Smooth muscle cell (in vitro differentiated cells): ENCODE measurements around the gene NADSYN1. TPM values are rescaled to one million over a fixed set of nuclear protein-coding genes. Genes with fewer than 3 reads are reported as not detected.
A peak's percentile ranks its signal among the peaks of the same experiment; 100 is the strongest.

Source experiments
- DNase-seq: peaks from one replicate; lab custom pipeline; 2025; ENCODE audit not compliant: unreplicated experiment; lab: John Stamatoyannopoulos, UW
- H2AFZ ChIP-seq: fragments of 200-600 bp; sonication (generic); 2 replicates; pipeline ENCODE4 v1.6.0; 2016; ENCODE audit warnings: antibody characterized with exemption, low read depth, mild to moderate bottlenecking
- H3F3A ChIP-seq: fragments of 200-600 bp; sonication (generic); 2 replicates; pipeline ENCODE4 v1.6.0; 2017; ENCODE audit warnings: antibody characterized with exemption, low read depth
- H3K27ac ChIP-seq: fragments of 200-600 bp; sonication (generic); 2 replicates; pipeline ENCODE4 v1.5.1; 2016; ENCODE audit warnings: low read depth, mild to moderate bottlenecking
- H3K27me3 ChIP-seq: fragments of 200-600 bp; sonication (generic); 2 replicates; pipeline ENCODE4 v1.6.1; 2016; ENCODE audit warnings: low read depth, mild to moderate bottlenecking
- H3K36me3 ChIP-seq: fragments of 200-600 bp; sonication (generic); 2 replicates; pipeline ENCODE4 v1.5.1; 2016; ENCODE audit warnings: low read depth
- H3K4me1 ChIP-seq: fragments of 200-600 bp; sonication (generic); 2 replicates; pipeline ENCODE4 v1.5.1; 2016; ENCODE audit warnings: low read depth
- H3K4me2 ChIP-seq: fragments of 200-600 bp; sonication (generic); 2 replicates; pipeline ENCODE4 v1.6.0; 2016; ENCODE audit warnings: mild to moderate bottlenecking
- H3K4me3 ChIP-seq: fragments of 200-600 bp; sonication (generic); 2 replicates; pipeline ENCODE4 v1.5.1; 2016; ENCODE audit warnings: mild to moderate bottlenecking
- H3K79me2 ChIP-seq: fragments of 200-600 bp; sonication (generic); 2 replicates; pipeline ENCODE4 v1.6.0; 2016; ENCODE audit warnings: low read depth, mild to moderate bottlenecking
- H3K9ac ChIP-seq: fragments of 200-600 bp; sonication (generic); 2 replicates; pipeline ENCODE4 v1.6.0; 2016; ENCODE audit warnings: low read depth
- H3K9me3 ChIP-seq: fragments of 200-600 bp; sonication (generic); replicated peaks from 2 replicates; pipeline ENCODE4 v1.5.1; 2016; ENCODE audit warnings: low read depth
- H4K20me1 ChIP-seq: fragments of 200-600 bp; sonication (generic); 2 replicates; pipeline ENCODE4 v1.6.0; 2016; ENCODE audit warnings: low read depth
- WGBS: methylation state at CpG from one replicate; pipeline ENCODE4 v1.1.7; 2016; ENCODE audit warnings: low lambda C conversion rate; 5-methylcytosine and 5-hydroxymethylcytosine counted together
- polyA plus RNA-seq: library from polyadenylated mRNA; unstranded; fragments of >200 nt; fragmentation: Nextera tagmentation; extraction: Ambion mirVana; gene quantifications from 2 replicates; pipeline ENCODE4 v1.2.1, GENCODE V29; 2016
- total RNA-seq: library from RNA; depleted of rRNA; stranded (reverse); fragments of >200 nt; gene quantifications from 2 replicates; pipeline ENCODE4 v1.2.3, GENCODE V29; 2014
- TF ChIP-seq, protein P1 (sequence below): fragments of 200-600 bp; sonication (generic); IDR thresholded peaks from 2 replicates; pipeline ENCODE4 v1.5.1; 2017; ENCODE audit warnings: borderline replicate concordance, mild to moderate bottlenecking, antibody characterized with exemption; ENCODE audit not compliant: insufficient read depth, poor library complexity, severe bottlenecking

NADSYN1 gene
- total and polyA plus RNA-seq, 2 experiments from 2014 or later = 30.2 to 33.8 TPM

- Histone ChIP-seq H3K79me2 (peaks cover 4% of the 10 kb centered on the region), H3K27ac (no peak overlapping the region), H3K36me3 (peaks cover 4% of the 10 kb centered on the region), H3K9me3 (no peaks in the 10 kb centered on the region), H3K4me1 (peaks cover 3% of the 10 kb centered on the region), H3K9ac (no peak overlapping the region), H2AFZ (no peak overlapping the region), H3K4me2 (peak overlapping the region; percentile 92), H3K4me3 (peak overlapping the region; percentile 70), H4K20me1 (peaks cover 10% of the 10 kb centered on the region), H3F3A (no peaks in the 10 kb centered on the region), H3K27me3 (no peaks in the 10 kb centered on the region)
- 31% methylated on average over 9 of the region's 9 CpGs for WGBS
- TF ChIP-seq, protein P1, sequence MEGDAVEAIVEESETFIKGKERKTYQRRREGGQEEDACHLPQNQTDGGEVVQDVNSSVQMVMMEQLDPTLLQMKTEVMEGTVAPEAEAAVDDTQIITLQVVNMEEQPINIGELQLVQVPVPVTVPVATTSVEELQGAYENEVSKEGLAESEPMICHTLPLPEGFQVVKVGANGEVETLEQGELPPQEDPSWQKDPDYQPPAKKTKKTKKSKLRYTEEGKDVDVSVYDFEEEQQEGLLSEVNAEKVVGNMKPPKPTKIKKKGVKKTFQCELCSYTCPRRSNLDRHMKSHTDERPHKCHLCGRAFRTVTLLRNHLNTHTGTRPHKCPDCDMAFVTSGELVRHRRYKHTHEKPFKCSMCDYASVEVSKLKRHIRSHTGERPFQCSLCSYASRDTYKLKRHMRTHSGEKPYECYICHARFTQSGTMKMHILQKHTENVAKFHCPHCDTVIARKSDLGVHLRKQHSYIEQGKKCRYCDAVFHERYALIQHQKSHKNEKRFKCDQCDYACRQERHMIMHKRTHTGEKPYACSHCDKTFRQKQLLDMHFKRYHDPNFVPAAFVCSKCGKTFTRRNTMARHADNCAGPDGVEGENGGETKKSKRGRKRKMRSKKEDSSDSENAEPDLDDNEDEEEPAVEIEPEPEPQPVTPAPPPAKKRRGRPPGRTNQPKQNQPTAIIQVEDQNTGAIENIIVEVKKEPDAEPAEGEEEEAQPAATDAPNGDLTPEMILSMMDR = no peak
- no peak for DNase-seq
Observed at GRCh38 chr11:71446942-71447688, 5.9 kb upstream of the NADSYN1 start.

DNA sequence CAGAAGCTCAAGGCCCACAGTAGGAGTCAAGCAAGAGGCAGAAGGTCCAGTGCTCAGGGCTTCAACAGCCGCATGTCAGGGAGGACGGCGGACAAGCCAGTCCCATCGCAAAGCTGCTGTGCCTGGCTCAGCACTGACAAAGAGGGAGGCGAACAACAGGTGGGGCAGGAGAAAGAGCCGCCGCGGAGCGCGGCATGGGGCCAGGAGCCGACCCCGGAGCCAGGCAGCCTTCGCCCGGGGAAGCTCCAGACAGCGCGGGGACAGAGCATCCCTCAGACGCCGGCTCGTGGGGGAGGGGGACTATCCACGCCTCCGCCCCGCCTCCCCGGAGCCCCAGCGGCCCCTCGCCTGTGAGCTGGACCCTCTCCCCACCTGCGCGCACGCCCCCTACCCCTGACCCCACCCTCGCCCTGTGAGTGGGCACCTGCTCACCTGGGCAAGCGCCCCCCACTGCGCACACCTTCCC lies 5.2 kb upstream of the NADSYN1 start:
- Histone ChIP-seq H3K27ac (peak overlapping the region; percentile 50), H3K27me3 (no peaks in the 10 kb centered on the region), H3K4me1 (peaks cover 3% of the 10 kb centered on the region), H3K79me2 (peaks cover 4% of the 10 kb centered on the region), H3K4me3 (peak overlapping the region; percentile 70), H3K36me3 (peaks cover 4% of the 10 kb centered on the region), H3K9ac (peak overlapping the region; percentile 31), H4K20me1 (peaks cover 10% of the 10 kb centered on the region), H3F3A (no peaks in the 10 kb centered on the region), H3K4me2 (peak overlapping the region; percentile 92), H2AFZ (peak overlapping the region; percentile 17), H3K9me3 (no peaks in the 10 kb centered on the region)
- peak; percentile 31 for DNase-seq
- 0% methylated on average over 22 of the region's 31 CpGs for WGBS
- TF ChIP-seq, protein P1 = no peak

- no peaks in the 10 kb centered on the region for H3K9me3 ChIP-seq
- 1% methylated on average over 77 of the region's 78 CpGs for WGBS
- H3K79me2 ChIP-seq = peaks cover 4% of the 10 kb centered on the region
- H3F3A ChIP-seq = no peaks in the 10 kb centered on the region
- H2AFZ ChIP-seq = peak within 1 kb of the TSS; percentile 96
- H3K4me2 ChIP-seq = peak within 1 kb of the TSS; percentile 92
- peak within 1 kb of the TSS; percentile 64 for H3K9ac ChIP-seq
- peaks cover 3% of the 10 kb centered on the region for H3K4me1 ChIP-seq
- peak; percentile 86 for DNase-seq
- TF ChIP-seq, protein P1 = no peak
- H3K27me3 ChIP-seq = no peaks in the 10 kb centered on the region
- peaks cover 4% of the 10 kb centered on the region for H3K36me3 ChIP-seq
- H3K27ac ChIP-seq = peak within 1 kb of the TSS; percentile 50
- H4K20me1 ChIP-seq = peaks cover 10% of the 10 kb centered on the region
- peak within 1 kb of the TSS; percentile 70 for H3K4me3 ChIP-seq
Observed at GRCh38 chr11:71448257-71449171, 4.5 kb upstream of the NADSYN1 start, which contains the start of gene DHCR7. TSS of gene DHCR7 (minus strand) at chr11:71448393. CDS start at chr11:71444952, 3,441 bp downstream.
